Progenitor cell of endocrine pancreas (in vitro differentiated cells): Measurements from ENCODE around the gene LOX. TPM values are rescaled to one million over a fixed set of nuclear protein-coding genes. Genes with fewer than 3 reads are reported as not detected.

Experiments used
- DNase-seq: peaks from one replicate; pipeline ENCODE4 v3.0.0; 2021; ENCODE audit warnings: low spot score; ENCODE audit not compliant: unreplicated experiment
- H3K27ac Mint-ChIP-seq: 2 replicates; pipeline ENCODE4 v1.8.0; 2021; ENCODE audit warnings: mild to moderate bottlenecking, moderate library complexity, mixed read lengths
- H3K27me3 Mint-ChIP-seq: 2 replicates; pipeline ENCODE4 v1.8.0; 2021; ENCODE audit warnings: mixed read lengths
- H3K36me3 Mint-ChIP-seq: 2 replicates; pipeline ENCODE4 v1.8.0; 2022; ENCODE audit warnings: mixed read lengths; ENCODE audit not compliant: insufficient read depth
- H3K4me1 Mint-ChIP-seq: 2 replicates; pipeline ENCODE4 v1.8.0; 2021; ENCODE audit warnings: low read depth, mixed read lengths
- H3K4me3 Mint-ChIP-seq: 2 replicates; pipeline ENCODE4 v1.8.0; 2021; ENCODE audit warnings: low read depth, mild to moderate bottlenecking, moderate library complexity, mixed read lengths
- H3K9me3 Mint-ChIP-seq: 2 replicates; pipeline ENCODE4 v1.8.0; 2021; ENCODE audit warnings: low read depth, mixed read lengths
- CTCF ChIP-seq: fragments of 200-600 bp; sonication (generic); IDR thresholded peaks from one replicate; pipeline ENCODE4 v1.5.0; 2021; ENCODE audit warnings: antibody characterized with exemption, mild to moderate bottlenecking; ENCODE audit not compliant: unreplicated experiment
- total RNA-seq: library from RNA; stranded (reverse); gene quantifications from 2 replicates; pipeline ENCODE4 v1.2.1, GENCODE V29; 2021

Gene LOX
- total RNA-seq, 1 donor from 2014 or later = 0.19 TPM

DNA sequence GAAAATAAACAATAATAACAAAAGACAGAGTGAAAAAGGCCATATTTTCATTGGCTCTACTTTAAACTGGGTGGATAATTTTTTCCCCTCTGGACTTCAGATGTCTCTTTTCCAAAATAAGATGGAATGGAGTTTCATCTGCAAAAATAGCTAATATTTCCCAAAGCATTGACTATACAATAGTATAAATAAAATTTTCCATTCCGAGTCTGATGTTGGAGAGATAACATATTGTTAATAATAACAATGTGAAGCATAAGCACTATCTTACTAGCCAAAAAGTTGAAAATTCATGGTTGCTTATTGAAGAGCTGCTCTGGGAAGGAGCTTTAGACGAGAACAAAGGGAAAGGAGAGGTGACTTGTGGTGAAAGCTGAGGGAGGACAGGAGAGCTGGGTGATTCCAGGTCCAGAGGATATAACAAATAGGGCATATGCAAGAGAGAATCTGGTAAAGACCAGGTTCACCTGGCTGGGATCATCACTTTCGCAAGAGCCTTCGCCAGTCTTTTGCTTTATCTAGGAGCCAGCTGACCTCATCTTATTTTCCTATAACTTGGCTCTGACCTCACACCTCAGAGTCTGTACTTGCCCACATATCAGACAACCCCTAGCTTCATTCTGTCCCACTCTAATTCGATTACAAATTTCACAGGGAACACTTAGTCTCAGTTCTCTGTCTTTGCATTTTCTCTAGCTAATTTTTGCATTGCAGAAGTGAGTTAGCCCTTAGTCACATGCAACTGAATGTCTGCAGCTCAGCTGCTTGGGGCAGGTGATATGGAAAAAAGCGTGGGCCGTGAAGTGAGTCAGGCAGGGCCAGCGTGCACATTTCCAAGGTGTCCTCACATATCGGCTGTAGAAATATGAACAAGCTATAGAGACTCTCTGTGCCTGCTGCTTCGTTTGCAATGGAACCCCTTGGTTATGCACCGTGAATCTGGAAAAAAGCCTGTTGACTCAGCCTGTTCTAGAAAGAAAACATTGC lies 43.7 kb upstream of the LOX start:
- H3K27me3 Mint-ChIP-seq = peaks cover 4% of the 10 kb centered on the region
- H3K36me3 Mint-ChIP-seq = no peaks in the 10 kb centered on the region
- H3K4me1 Mint-ChIP-seq = peaks cover 5% of the 10 kb centered on the region
- no peak overlapping the region for H3K4me3 Mint-ChIP-seq
- DNase-seq = no peak
- no peak overlapping the region for H3K27ac Mint-ChIP-seq
- no peaks in the 10 kb centered on the region for H3K9me3 Mint-ChIP-seq
- TF ChIP-seq CTCF = no peak

- H3K4me1 Mint-ChIP-seq = peaks cover 5% of the 10 kb centered on the region
- peaks cover 4% of the 10 kb centered on the region for H3K27me3 Mint-ChIP-seq
- no peak for TF ChIP-seq CTCF
- H3K27ac Mint-ChIP-seq = no peak overlapping the region
- no peaks in the 10 kb centered on the region for H3K36me3 Mint-ChIP-seq
- DNase-seq = no peak
- H3K4me3 Mint-ChIP-seq = no peak overlapping the region
- H3K9me3 Mint-ChIP-seq = no peaks in the 10 kb centered on the region
Measured at GRCh38 chr5:122120957-122121356, 42.9 kb upstream of the LOX start.

GRCh38 chr5:122120493-122120892 lies 42.4 kb upstream of the LOX start:
- no peak for DNase-seq
- Mint-ChIP-seq H3K36me3 (no peaks in the 10 kb centered on the region), H3K27me3 (peaks cover 4% of the 10 kb centered on the region), H3K4me1 (peaks cover 4% of the 10 kb centered on the region), H3K9me3 (no peaks in the 10 kb centered on the region), H3K27ac (no peak overlapping the region), H3K4me3 (no peak overlapping the region)
- TF ChIP-seq CTCF = no peak

- TF ChIP-seq CTCF = no peak
- Mint-ChIP-seq H3K36me3 (no peaks in the 10 kb centered on the region), H3K4me3 (no peak overlapping the region), H3K27ac (no peak overlapping the region), H3K27me3 (peaks cover 4% of the 10 kb centered on the region), H3K9me3 (no peaks in the 10 kb centered on the region), H3K4me1 (peaks cover 2% of the 10 kb centered on the region)
- no peak for DNase-seq
Measured at GRCh38 chr5:122119205-122119604, 41.1 kb upstream of the LOX start.

DNA sequence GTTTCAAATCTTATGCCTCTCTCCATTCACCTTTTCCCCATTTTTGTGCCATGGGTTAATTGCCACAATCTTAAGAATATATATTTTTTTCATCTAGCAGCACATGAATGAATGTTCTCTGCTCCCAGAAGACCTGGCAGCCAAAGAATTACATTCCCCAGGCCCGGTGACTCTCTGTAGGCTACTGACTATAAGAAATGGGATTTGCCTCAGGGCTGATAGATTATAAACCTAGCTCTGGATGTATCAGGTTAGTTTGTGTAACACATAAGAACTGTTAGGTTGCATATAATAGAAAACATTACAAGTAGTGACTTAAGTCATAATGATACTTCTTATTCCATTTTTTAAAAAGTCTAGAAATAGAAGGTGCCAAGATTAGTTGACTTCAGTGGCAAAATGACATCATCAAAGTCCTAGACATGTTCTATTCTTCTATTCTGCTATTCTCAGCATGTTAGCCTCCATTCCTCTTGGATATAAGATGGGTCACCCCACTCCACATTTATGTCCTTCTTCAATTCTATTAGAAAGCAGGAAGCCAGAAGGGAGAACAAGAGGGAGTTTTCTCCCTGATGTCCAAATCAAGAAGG lies 40.4 kb upstream of the LOX start:
- no peaks in the 10 kb centered on the region for H3K9me3 Mint-ChIP-seq
- H3K4me3 Mint-ChIP-seq = no peak overlapping the region
- no peak for DNase-seq
- H3K36me3 Mint-ChIP-seq = no peaks in the 10 kb centered on the region
- H3K27ac Mint-ChIP-seq = no peak overlapping the region
- peaks cover 4% of the 10 kb centered on the region for H3K27me3 Mint-ChIP-seq
- peaks cover 2% of the 10 kb centered on the region for H3K4me1 Mint-ChIP-seq
- no peak for TF ChIP-seq CTCF
